RWPE1 (cell line): ENCODE measurements around the gene CPT1A.

Experiments used
- CTCF ChIA-PET: fragments of 350-600 bp; sonication (Branson Sonifier 250); formaldehyde crosslinking; extraction: SDS; loops from one replicate; lab custom pipeline; 2021; lab: Yijun Ruan, JAX
- POLR2A ChIA-PET: fragments of 400-600 bp; formaldehyde crosslinking; extraction: SDS; loops from one replicate; lab custom pipeline; 2020; ENCODE audit warnings: antibody characterized with exemption; ENCODE audit not compliant: low non-redundant PET; lab: Yijun Ruan, JAX
- DNase-seq: peaks from one replicate; pipeline ENCODE4 v3.0.0; 2012; ENCODE audit warnings: low spot score
- H3K27ac ChIP-seq: fragments of 450-650 bp; 2 replicates; pipeline ENCODE4 v1.5.1; 2017
- CTCF ChIP-seq: fragments of 450-650 bp; conservative IDR thresholded peaks from 2 replicates; pipeline ENCODE4 v1.5.1; 2017; ENCODE audit warnings: low read depth, mild to moderate bottlenecking

Gene CPT1A

DNA sequence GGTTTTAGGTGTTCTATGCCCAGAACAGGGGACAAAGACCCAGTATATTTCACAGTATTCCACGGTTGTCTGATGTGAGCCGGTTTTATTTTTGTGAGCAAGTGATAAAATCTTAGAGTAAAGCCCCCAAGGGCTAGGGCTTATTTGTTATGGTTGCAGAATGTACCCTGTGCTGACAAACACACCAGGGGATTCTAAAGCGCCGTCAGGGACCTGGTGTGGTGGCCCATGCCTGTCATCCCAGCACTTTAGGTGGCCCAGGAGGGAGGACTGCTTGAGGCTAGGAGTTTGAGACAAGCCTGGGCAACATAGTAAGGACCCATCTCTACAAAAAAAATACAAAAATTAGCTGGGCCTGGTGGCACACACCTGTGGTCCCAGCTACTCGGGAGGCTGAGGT is 39.1 kb upstream of the CPT1A start:
- POLR2A ChIA-PET, result no interaction called here

DNA sequence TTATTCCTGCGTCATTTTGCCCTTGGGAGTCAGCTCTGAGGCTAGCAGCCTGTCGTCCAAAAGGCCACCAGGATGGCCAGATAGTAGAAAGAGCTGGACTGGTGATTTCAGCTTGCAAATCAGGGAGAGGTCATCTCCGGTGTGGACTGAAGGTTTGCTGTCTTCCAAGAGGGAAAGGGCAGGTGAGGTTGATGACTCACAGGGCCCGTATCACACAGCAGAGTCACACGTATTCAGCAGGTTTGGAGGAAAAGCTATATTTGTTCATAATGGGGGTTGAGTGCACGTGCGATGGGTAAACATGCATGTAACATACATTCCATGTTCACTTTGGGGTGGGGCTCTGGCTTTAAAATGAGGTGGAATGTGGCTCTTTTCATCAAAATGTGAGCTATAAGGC is 36.3 kb upstream of the CPT1A start:
- peak; percentile 26 for DNase-seq
- CTCF ChIA-PET, result interaction anchor here (0.5 to 0.7 kb wide), 2 partner anchors 72 to 857 kb away, joined by 3 read pairs; no protein-coding TSS in a partner anchor
- no peak for TF ChIP-seq CTCF
- POLR2A ChIA-PET, result no interaction called here
- H3K27ac ChIP-seq, result no peak overlapping the region

More for the DNA sequence above, 39.1 kb upstream of the CPT1A start:
- CTCF ChIA-PET, result no interaction called here
- no peak for DNase-seq
- no peak overlapping the region for H3K27ac ChIP-seq
- no peak for TF ChIP-seq CTCF

- no peak for TF ChIP-seq CTCF
- no peak overlapping the region for H3K27ac ChIP-seq
- POLR2A ChIA-PET, result no interaction called here
- CTCF ChIA-PET, result no interaction called here
- DNase-seq, result no peak
Observed at GRCh38 chr11:68872216-68873003, 30.7 kb upstream of the CPT1A start.

GRCh38 chr11:68870470-68870869 is 28.8 kb upstream of the CPT1A start:
- ChIA-PET POLR2A (no interaction called here), CTCF (no interaction called here)
- no peak overlapping the region for H3K27ac ChIP-seq
- DNase-seq, result no peak
- no peak for TF ChIP-seq CTCF

DNA sequence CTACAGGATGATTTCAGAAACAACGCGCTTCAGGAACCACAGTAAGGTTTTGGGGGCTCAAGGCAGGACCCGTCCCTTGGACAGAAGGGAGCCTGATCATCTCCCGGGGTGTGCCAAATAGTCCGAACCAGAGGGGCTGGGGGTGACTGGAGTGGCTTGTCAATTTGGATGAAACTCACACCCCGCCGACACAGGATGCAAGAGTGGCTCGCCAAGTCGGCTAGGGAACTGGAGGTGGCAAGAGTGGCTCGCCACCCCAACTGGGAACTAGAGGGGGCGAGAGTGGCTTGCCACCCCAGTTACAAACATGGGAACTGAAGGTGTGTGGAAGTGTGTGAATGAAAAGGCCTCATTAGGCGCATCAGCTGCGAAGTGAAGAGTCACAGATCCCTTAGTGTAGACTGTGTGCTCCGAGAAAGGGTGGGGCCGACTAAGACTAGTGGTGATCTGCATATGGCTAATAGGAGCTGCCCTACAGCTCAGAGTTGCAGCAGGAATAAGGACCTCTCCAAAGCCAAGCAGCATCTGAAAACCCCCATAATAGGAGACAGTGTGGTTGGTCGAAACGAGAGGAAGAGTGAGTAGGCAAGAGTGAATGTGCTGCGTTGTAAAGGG is 26.6 kb upstream of the CPT1A start:
- CTCF ChIA-PET, result no interaction called here
- no peak for TF ChIP-seq CTCF
- POLR2A ChIA-PET, result no interaction called here
- no peak for DNase-seq
- H3K27ac ChIP-seq, result no peak overlapping the region

GRCh38 chr11:68867066-68867465 is 25.4 kb upstream of the CPT1A start:
- DNase-seq, result no peak
- TF ChIP-seq CTCF, result no peak
- CTCF ChIA-PET, result no interaction called here
- POLR2A ChIA-PET, result no interaction called here
- H3K27ac ChIP-seq, result no peak overlapping the region
